GM21825 (cell line): Measurements from ENCODE around the gene C12orf60.

Source experiments
- ATAC-seq: cut with Tn5 transposase; IDR thresholded peaks from one replicate; pipeline ENCODE4 v1.9.1; 2021; ENCODE audit warnings: mild to moderate bottlenecking, moderate library complexity; ENCODE audit not compliant: unreplicated experiment

The C12orf60 gene

GRCh38 chr12:14776236-14776961, 27.1 kb upstream of the C12orf60 start:
- ATAC-seq: no peak

- ATAC-seq: no peak
These were observed 26.2 kb upstream of the C12orf60 start for GRCh38 chr12:14777271-14777670.

GRCh38 chr12:14779834-14780233, 23.6 kb upstream of the C12orf60 start:
- no peak for ATAC-seq

- no peak for ATAC-seq
These were observed 22.6 kb upstream of the C12orf60 start for GRCh38 chr12:14780859-14781258.

GRCh38 chr12:14781563-14781962, 21.9 kb upstream of the C12orf60 start:
- ATAC-seq: no peak

- ATAC-seq: no peak
These were observed 20.7 kb upstream of the C12orf60 start for GRCh38 chr12:14782756-14783155.

- ATAC-seq: no peak
These were observed 19.0 kb upstream of the C12orf60 start for GRCh38 chr12:14784471-14784870.

GRCh38 chr12:14785568-14785967, 17.9 kb upstream of the C12orf60 start:
- ATAC-seq: no peak

GRCh38 chr12:14795028-14795448, 8.4 kb upstream of the C12orf60 start:
- ATAC-seq: no peak

- no peak for ATAC-seq
These were observed 1.2 kb upstream of the C12orf60 start for GRCh38 chr12:14802247-14802646.

GRCh38 chr12:14802721-14803010, 804 bp upstream of the C12orf60 start:
- no peak for ATAC-seq

- peak; percentile 10 for ATAC-seq
These were observed 325 bp downstream of the C12orf60 start for GRCh38 chr12:14803830-14804160.

- ATAC-seq: no peak
These were observed 6.9 kb downstream of the C12orf60 start for GRCh38 chr12:14810167-14810952.

- ATAC-seq: no peak
These were observed 7.5 kb downstream of the C12orf60 start for GRCh38 chr12:14810953-14811483.

GRCh38 chr12:14811486-14811885, 8.0 kb downstream of the C12orf60 start:
- ATAC-seq: no peak

GRCh38 chr12:14814014-14814413, 10.5 kb downstream of the C12orf60 start, which contains the start of gene SMCO3:
SMCO3 (minus strand) TSS chr12:14814182; CDS start chr12:14806680, 7,502 bp downstream.
- no peak for ATAC-seq

- no peak for ATAC-seq
These were observed 20.7 kb downstream of the C12orf60 start for GRCh38 chr12:14824012-14824634.

GRCh38 chr12:14825256-14825655, 21.8 kb downstream of the C12orf60 start:
- no peak for ATAC-seq

- ATAC-seq: no peak
These were observed 23.0 kb downstream of the C12orf60 start for GRCh38 chr12:14826491-14826890.

GRCh38 chr12:14827043-14827442, 23.6 kb downstream of the C12orf60 start:
- ATAC-seq: no peak

GRCh38 chr12:14828892-14829291, 25.4 kb downstream of the C12orf60 start:
- no peak for ATAC-seq

- no peak for ATAC-seq
These were observed 29.9 kb downstream of the C12orf60 start for GRCh38 chr12:14833336-14833735.
